ENCODE measurements around the gene DDI2. TPM values are rescaled to one million over a fixed set of nuclear protein-coding genes. Genes with fewer than 3 reads are reported as not detected.

Gene DDI2
- total RNA-seq, 4 donors from 2014 or later = 41.7 to 79.8 (median 61.8) TPM

DNA sequence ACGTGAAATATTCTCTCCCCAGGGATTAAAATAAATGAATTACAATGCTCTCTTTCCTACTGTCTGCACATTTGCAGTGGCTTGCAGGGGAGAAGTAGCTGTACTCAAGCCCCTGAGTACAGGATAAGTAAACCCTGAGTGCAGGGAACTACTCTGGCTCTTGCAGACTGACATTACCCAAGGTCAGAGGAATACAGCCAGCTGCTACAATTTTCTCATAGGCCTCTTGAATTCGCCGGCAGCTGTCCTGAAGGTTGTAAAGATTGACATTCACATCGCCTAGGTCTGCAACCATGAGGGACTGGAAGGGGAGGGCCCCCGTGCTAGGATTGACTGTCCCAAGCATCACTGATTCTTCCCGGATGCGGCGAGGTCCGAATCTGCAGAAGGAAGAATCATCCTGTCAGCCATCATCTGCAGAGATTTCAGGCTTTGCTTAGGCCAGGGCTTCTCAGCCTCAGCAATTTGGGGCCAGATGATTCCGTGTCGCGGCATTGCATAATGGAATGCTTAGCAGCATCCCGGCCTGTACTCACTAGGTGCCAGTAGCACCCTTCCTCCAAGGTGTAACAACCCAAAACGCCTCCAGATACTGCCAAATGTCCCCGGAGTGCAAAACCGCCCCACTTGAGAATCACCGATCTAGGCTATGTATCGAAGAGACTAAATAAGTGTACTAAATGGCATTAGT, 34.1 kb upstream of the DDI2 start:
- no peaks in the 10 kb centered on the region for H3K9me3 ChIP-seq
- H3K4me1 ChIP-seq = peaks cover 0 to 16% (median 9%) of the 10 kb centered on the region in 4 donors
- WGBS, 2 donors = 91 to 95% methylated on average over 17 to 18 of the region's 18 CpGs
- H3K27me3 ChIP-seq = peaks cover 0 to 10% of the 10 kb centered on the region in 2 donors
- H3K4me3 ChIP-seq = no peak overlapping the region
- no peaks in the 10 kb centered on the region for H3K36me3 ChIP-seq
- H3K27ac ChIP-seq = no peak overlapping the region
- no peak for DNase-seq (ENCODE audit: low spot score in 2 of 2)
- TF ChIP-seq EP300 (IDR thresholded peaks at IDR 0.05) = no peak
- TF ChIP-seq, protein P1, sequence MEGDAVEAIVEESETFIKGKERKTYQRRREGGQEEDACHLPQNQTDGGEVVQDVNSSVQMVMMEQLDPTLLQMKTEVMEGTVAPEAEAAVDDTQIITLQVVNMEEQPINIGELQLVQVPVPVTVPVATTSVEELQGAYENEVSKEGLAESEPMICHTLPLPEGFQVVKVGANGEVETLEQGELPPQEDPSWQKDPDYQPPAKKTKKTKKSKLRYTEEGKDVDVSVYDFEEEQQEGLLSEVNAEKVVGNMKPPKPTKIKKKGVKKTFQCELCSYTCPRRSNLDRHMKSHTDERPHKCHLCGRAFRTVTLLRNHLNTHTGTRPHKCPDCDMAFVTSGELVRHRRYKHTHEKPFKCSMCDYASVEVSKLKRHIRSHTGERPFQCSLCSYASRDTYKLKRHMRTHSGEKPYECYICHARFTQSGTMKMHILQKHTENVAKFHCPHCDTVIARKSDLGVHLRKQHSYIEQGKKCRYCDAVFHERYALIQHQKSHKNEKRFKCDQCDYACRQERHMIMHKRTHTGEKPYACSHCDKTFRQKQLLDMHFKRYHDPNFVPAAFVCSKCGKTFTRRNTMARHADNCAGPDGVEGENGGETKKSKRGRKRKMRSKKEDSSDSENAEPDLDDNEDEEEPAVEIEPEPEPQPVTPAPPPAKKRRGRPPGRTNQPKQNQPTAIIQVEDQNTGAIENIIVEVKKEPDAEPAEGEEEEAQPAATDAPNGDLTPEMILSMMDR (IDR thresholded peaks at IDR 0.05) = no peak
- TF ChIP-seq POLR2A (IDR thresholded peaks at IDR 0.05) = no peak

DNA sequence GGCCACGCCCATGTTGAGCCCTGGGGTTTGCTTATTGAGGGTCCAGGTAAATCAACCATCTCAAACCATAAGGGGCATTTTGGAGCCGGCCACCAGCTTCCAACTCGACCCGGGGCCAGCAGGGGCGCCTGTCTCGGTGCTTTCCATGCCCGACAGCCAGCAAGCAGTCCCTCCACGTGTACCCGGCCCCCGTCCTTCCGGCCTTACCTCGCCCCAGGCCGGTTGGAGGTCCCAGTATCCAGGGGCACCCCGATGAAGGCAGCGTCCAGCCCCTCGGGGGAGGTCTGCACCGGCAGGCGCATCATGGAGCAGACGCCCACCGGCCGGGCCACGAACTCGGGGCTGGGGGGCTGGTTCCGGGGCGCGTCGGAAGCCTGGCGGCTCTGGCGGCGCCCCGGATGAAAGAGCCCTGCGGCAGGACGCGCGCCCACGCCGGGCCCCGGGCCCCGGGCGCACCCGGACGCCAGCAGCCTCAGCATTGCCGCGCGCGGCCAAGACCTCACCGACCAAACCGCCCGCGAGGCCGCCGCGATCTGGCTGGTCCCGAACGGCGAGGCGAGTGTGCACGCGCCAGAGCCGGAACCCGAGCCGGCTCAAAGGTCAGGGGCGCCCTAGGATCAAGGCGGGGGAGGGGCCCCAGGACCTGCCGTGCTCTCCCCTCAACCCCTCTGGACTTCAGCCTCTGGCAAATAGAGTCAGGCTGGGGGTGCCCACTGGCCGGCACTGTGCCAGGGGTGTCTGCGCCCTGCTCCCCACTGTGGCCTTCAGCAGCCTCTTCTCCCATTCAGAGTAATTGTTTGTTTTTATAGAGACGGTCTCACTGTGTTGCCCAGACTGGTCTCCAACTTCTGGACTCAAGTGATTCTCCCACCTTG, 32.5 kb upstream of the DDI2 start, which contains the start of gene AGMAT:
Gene AGMAT (minus strand): TSS at position 563 of the 875 bp plus-strand sequence. CDS start 84 bp downstream, at position 479.
- Histone ChIP-seq H3K4me3 (peak within 1 kb of the TSS; percentile 33 to 53 (median 44)), H3K27me3 (peaks cover 0 to 10% of the 10 kb centered on the region in 2 donors), H3K9me3 (no peaks in the 10 kb centered on the region), H3K36me3 (no peaks in the 10 kb centered on the region), H3K4me1 (peaks cover 0 to 10% (median 7%) of the 10 kb centered on the region in 4 donors), H3K27ac (peak within 1 kb of the TSS in 1 of 4 donors; percentile 70)
- 3 to 14% methylated on average over 8 to 26 of the region's 68 CpGs for WGBS, 2 donors
- TF ChIP-seq, protein P1 (IDR thresholded peaks at IDR 0.05) = peak in 2 of 5 experiments; percentile 11 to 13
- TF ChIP-seq POLR2A (IDR thresholded peaks at IDR 0.05) = no peak
- DNase-seq (ENCODE audit: low spot score in 2 of 2) = no peak

DNA sequence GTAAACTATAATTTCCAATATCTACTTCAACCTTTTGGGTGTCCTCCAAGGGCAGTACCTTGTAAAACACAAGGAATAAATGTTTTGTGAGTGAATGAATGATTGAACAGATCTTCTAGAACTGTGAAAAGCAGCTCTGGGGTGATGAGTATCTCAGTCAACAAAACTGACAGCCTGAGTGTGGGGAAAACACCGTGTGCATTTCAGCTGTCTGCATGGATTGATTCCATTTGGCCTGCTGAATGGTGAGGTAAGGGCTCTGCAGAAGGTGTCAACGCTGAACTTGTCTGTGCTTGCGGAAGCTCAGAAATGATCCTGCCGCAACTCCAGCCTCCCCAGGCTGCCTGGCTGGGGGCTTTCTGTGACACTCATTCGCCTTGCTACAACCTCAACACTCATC, 25.0 kb upstream of the DDI2 start:
- TF ChIP-seq EP300 (IDR thresholded peaks at IDR 0.05) (no peak), POLR2A (IDR thresholded peaks at IDR 0.05) (no peak)
- TF ChIP-seq, protein P1 (IDR thresholded peaks at IDR 0.05) = no peak
- no peak overlapping the region for H3K4me3 ChIP-seq
- no peaks in the 10 kb centered on the region for H3K36me3 ChIP-seq
- H3K27ac ChIP-seq = no peak overlapping the region
- no peaks in the 10 kb centered on the region for H3K4me1 ChIP-seq
- no peaks in the 10 kb centered on the region for H3K9me3 ChIP-seq
- H3K27me3 ChIP-seq = no peaks in the 10 kb centered on the region
- WGBS, 2 donors = 72 to 86% methylated on average over 5 of the region's 5 CpGs
- no peak for DNase-seq (ENCODE audit: low spot score in 2 of 2)

DNA sequence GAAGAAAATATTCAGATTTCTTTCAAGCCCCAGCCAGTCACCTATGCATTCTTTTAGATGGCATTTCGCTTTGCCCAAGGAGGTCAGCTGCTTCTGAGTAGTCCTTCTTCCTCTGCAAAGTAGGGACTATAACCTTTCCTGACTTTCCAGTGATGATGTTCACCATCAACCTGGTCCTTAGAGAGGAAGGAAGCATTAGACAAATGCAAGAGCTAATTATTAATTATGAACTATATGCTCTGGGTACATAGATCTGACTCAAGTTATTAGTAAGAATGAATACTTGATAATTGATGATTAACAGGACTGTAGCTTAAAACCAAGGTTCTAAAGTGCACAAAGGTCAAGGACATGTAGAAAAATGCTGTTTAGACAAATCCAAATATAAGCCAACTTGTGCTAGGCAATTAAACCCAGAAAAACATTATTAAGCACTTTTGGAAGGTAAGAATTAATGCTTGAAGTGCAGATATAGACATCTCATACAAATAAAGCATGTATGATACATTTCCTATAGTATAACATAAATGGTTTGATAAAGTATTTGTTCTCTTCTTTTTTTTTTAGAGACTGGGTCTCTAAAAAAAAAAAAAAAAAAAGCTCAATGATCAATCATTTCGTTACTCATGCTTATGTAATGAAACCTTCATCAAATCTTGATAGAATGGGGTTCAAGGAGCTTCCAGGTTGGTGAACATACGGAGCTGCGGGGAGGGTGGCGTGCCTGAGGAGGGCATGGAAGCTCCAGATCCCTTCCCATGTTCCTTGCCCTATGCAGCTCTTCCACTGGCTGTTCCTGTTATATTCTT, 21.2 kb upstream of the DDI2 start:
- no peak overlapping the region for H3K4me3 ChIP-seq
- H3K4me1 ChIP-seq = no peaks in the 10 kb centered on the region
- DNase-seq (ENCODE audit: low spot score in 2 of 2) = no peak
- no peak overlapping the region for H3K27ac ChIP-seq
- no peaks in the 10 kb centered on the region for H3K36me3 ChIP-seq
- H3K9me3 ChIP-seq = no peaks in the 10 kb centered on the region
- WGBS, 2 donors = 78 to 80% methylated on average over 5 of the region's 5 CpGs
- TF ChIP-seq, protein P1 (IDR thresholded peaks at IDR 0.05) = no peak
- no peak for TF ChIP-seq POLR2A (IDR thresholded peaks at IDR 0.05)
- TF ChIP-seq EP300 (IDR thresholded peaks at IDR 0.05) = no peak
- no peaks in the 10 kb centered on the region for H3K27me3 ChIP-seq

All from tibial nerve (tissue), 4 donors.